CD14-positive monocyte (primary cell): ENCODE data around the gene SLC38A2. TPM values are rescaled to one million over a fixed set of nuclear protein-coding genes. Genes with fewer than 3 reads are reported as not detected.

Experiments
- DNase-seq, 3 donors: peaks; one replicate each; pipeline ENCODE4 v3.0.0-alpha.2; 2011 to 2022
- H2AFZ ChIP-seq: 2 replicates; pipeline ENCODE4 v1.6.0; 2012; ENCODE audit warnings: mild to moderate bottlenecking, low read depth, low read length, inconsistent platforms; ENCODE audit not compliant: insufficient read depth, poor library complexity, severe bottlenecking
- H3K27ac ChIP-seq, 2 donors: 1 replicate in 1 of 2; 2 replicates in 1 of 2; pipeline ENCODE4 v1.5.1; 2012 to 2013; ENCODE audit warnings: low read length in 2 of 2, control low read depth in 1 of 2, inconsistent platforms in 1 of 2, low read depth in 1 of 2, mild to moderate bottlenecking in 1 of 2
- H3K27me3 ChIP-seq, 2 donors: one replicate each; pipeline versions ENCODE4 v1.6.0 to v1.6.1; 2011 to 2013; ENCODE audit warnings: low read length in 2 of 2; ENCODE audit not compliant: control insufficient read depth in 2 of 2, insufficient read depth in 2 of 2
- H3K36me3 ChIP-seq, 2 donors: replicated peaks in 1 of 2; 1 replicate in 1 of 2; 2 replicates in 1 of 2; pipeline versions ENCODE4 v1.5.1 to v1.6.1; 2012 to 2013; ENCODE audit warnings: low read length in 2 of 2, control low read depth in 1 of 2, inconsistent platforms in 1 of 2, mild to moderate bottlenecking in 1 of 2; ENCODE audit not compliant: insufficient read depth in 2 of 2, control insufficient read depth in 1 of 2
- H3K4me1 ChIP-seq, 2 donors: 1 replicate in 1 of 2; 2 replicates in 1 of 2; pipeline versions ENCODE4 v1.5.1 to v1.6.1; 2012 to 2013; ENCODE audit warnings: low read length in 2 of 2, control low read depth in 1 of 2, inconsistent platforms in 1 of 2, mild to moderate bottlenecking in 1 of 2, moderate library complexity in 1 of 2; ENCODE audit not compliant: insufficient read depth in 2 of 2, control insufficient read depth in 1 of 2
- H3K4me2 ChIP-seq: replicated peaks from 2 replicates; pipeline ENCODE3; 2012; ENCODE audit warnings: low read length, moderate library complexity, mild to moderate bottlenecking; ENCODE audit not compliant: poor library complexity, severe bottlenecking; ENCODE audit errors: extremely low read depth
- H3K4me3 ChIP-seq, 3 experiments: fragments of 200-600 bp in 1 of 3; sonication (generic) in 1 of 3; replicated peaks in 1 of 3; 1 replicate in 2 of 3; 2 replicates in 1 of 3; pipeline ENCODE4 v1.5.1; 2011 to 2013; ENCODE audit warnings: low read length in 3 of 3, mild to moderate bottlenecking in 3 of 3, control low read depth in 2 of 3, low read depth in 2 of 3, inconsistent platforms in 1 of 3, moderate library complexity in 1 of 3
- H3K79me2 ChIP-seq: 2 replicates; pipeline ENCODE4 v1.6.0; 2012; ENCODE audit warnings: mild to moderate bottlenecking, control low read depth, inconsistent platforms, low read length, moderate library complexity; ENCODE audit not compliant: insufficient read depth
- H3K9ac ChIP-seq: 2 replicates; pipeline ENCODE4 v1.6.0; 2017; ENCODE audit warnings: low read length, mild to moderate bottlenecking; ENCODE audit not compliant: insufficient read depth, poor library complexity, severe bottlenecking
- H3K9me3 ChIP-seq, 2 donors: replicated peaks in 1 of 2; 1 replicate in 1 of 2; 2 replicates in 1 of 2; pipeline versions ENCODE4 v1.5.1 to v1.6.1; 2012 to 2013; ENCODE audit warnings: low read length in 2 of 2, control low read depth in 1 of 2; ENCODE audit not compliant: control insufficient read depth in 1 of 2, insufficient read depth in 1 of 2
- H4K20me1 ChIP-seq: 2 replicates; pipeline ENCODE4 v1.6.0; 2012; ENCODE audit warnings: mild to moderate bottlenecking, low read length, control low read depth, moderate library complexity; ENCODE audit not compliant: insufficient read depth
- H3K27ac Mint-ChIP-seq, 7 donors: one replicate each; pipeline ENCODE4 v1.8.0; 2020; ENCODE audit warnings: mild to moderate bottlenecking in 7 of 7, mixed read lengths in 7 of 7, moderate library complexity in 6 of 7, inconsistent platforms in 2 of 7
- H3K27me3 Mint-ChIP-seq, 3 donors: one replicate each; pipeline ENCODE4 v1.8.0; 2021 to 2022; ENCODE audit warnings: low read depth in 3 of 3, mild to moderate bottlenecking in 3 of 3, mixed read lengths in 3 of 3, moderate library complexity in 3 of 3, inconsistent platforms in 1 of 3
- H3K36me3 Mint-ChIP-seq, 2 donors: one replicate each; pipeline ENCODE4 v1.8.0; 2020; ENCODE audit warnings: mixed read lengths in 2 of 2, inconsistent platforms in 1 of 2, mild to moderate bottlenecking in 1 of 2
- H3K4me1 Mint-ChIP-seq: one replicate; pipeline ENCODE4 v1.8.0; 2020; ENCODE audit warnings: mild to moderate bottlenecking, mixed read lengths
- H3K4me3 Mint-ChIP-seq, 2 donors: one replicate each; pipeline ENCODE4 v1.8.0; 2020; ENCODE audit warnings: mild to moderate bottlenecking in 2 of 2, mixed read lengths in 2 of 2, moderate library complexity in 1 of 2
- H3K9me3 Mint-ChIP-seq, 7 donors: one replicate each; pipeline ENCODE4 v1.8.0; 2020 to 2022; ENCODE audit warnings: mixed read lengths in 7 of 7, mild to moderate bottlenecking in 6 of 7, moderate library complexity in 6 of 7, inconsistent platforms in 2 of 7
- WGBS: methylation state at CpG from one replicate; pipeline ENCODE4 v1.1.5; 2013; ENCODE audit warnings: missing lambda C conversion rate; ENCODE audit not compliant: insufficient coverage; 5-methylcytosine and 5-hydroxymethylcytosine counted together
- intact Hi-C, 2 donors: fragments of 100-400 bp; cut with micrococcal nuclease; formaldehyde crosslinking; loops; one replicate each; pipeline versions ENCODE4 v1.15.0 to v1.15.1; 2023
- polyA plus RNA-seq, 3 donors: library from polyadenylated mRNA; depleted of rRNA in 1 of 3; unstranded in 2 of 3; stranded (reverse) in 1 of 3; fragments of 300-500 nt in 2 of 3; fragments of >200 nt in 1 of 3; fragmentation: Illumina TruSeq in 2 of 3; gene quantifications; 1 replicate in 2 of 3; 2 replicates in 1 of 3; pipeline ENCODE4 v1.2.3, GENCODE V29; 2012 to 2021
- TF ChIP-seq, protein P1 (sequence below): fragments of 200-600 bp; IDR thresholded peaks from one replicate; pipeline ENCODE4 v1.8.0; 2022; ENCODE audit warnings: antibody characterized with exemption, mild to moderate bottlenecking

SLC38A2 gene
- polyA plus RNA-seq, 3 donors = 33.8 to 116 (median 48.7) TPM

DNA sequence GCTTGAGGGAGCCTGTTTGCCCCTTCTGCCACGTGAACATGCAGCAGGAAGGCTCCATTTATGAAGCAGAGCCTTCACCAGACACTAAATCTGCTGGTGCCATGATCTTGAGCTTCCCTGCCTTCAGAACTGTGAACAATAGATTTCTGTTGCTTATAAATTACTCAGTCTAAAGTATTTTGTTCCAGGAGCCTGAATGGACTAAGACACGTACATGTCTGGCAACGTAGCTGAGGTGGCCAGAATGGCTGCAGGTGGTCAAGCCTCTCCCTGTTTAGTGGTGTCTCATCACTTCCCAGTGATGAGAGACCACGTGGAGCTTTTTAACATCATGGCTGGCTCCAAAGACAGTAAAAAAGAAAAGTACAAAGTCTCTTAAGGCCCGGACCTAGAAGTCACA is 32.2 kb upstream of the SLC38A2 start:
- Histone ChIP-seq H3K36me3 (no peaks in the 10 kb centered on the region), H3K9me3 (no peaks in the 10 kb centered on the region), H2AFZ (no peak overlapping the region), H3K4me2 (no peak overlapping the region), H3K79me2 (no peaks in the 10 kb centered on the region), H3K4me3 (no peak overlapping the region), H4K20me1 (no peaks in the 10 kb centered on the region), H3K4me1 (peaks cover 0 to 7% of the 10 kb centered on the region in 2 donors), H3K9ac (no peak overlapping the region), H3K27ac (no peak overlapping the region), H3K27me3 (no peaks in the 10 kb centered on the region)
- no peaks in the 10 kb centered on the region for H3K27me3 Mint-ChIP-seq
- TF ChIP-seq, protein P1, sequence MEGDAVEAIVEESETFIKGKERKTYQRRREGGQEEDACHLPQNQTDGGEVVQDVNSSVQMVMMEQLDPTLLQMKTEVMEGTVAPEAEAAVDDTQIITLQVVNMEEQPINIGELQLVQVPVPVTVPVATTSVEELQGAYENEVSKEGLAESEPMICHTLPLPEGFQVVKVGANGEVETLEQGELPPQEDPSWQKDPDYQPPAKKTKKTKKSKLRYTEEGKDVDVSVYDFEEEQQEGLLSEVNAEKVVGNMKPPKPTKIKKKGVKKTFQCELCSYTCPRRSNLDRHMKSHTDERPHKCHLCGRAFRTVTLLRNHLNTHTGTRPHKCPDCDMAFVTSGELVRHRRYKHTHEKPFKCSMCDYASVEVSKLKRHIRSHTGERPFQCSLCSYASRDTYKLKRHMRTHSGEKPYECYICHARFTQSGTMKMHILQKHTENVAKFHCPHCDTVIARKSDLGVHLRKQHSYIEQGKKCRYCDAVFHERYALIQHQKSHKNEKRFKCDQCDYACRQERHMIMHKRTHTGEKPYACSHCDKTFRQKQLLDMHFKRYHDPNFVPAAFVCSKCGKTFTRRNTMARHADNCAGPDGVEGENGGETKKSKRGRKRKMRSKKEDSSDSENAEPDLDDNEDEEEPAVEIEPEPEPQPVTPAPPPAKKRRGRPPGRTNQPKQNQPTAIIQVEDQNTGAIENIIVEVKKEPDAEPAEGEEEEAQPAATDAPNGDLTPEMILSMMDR = no peak
- H3K36me3 Mint-ChIP-seq = no peaks in the 10 kb centered on the region
- no peak overlapping the region for H3K4me3 Mint-ChIP-seq
- 82% methylated on average over 4 of the region's 5 CpGs for WGBS
- H3K27ac Mint-ChIP-seq = no peak overlapping the region
- peaks cover 0 to 2% (median 0%) of the 10 kb centered on the region in 7 donors for H3K9me3 Mint-ChIP-seq
- intact Hi-C loops = no loop called here
- peaks cover 11% of the 10 kb centered on the region for H3K4me1 Mint-ChIP-seq
- no peak for DNase-seq

DNA sequence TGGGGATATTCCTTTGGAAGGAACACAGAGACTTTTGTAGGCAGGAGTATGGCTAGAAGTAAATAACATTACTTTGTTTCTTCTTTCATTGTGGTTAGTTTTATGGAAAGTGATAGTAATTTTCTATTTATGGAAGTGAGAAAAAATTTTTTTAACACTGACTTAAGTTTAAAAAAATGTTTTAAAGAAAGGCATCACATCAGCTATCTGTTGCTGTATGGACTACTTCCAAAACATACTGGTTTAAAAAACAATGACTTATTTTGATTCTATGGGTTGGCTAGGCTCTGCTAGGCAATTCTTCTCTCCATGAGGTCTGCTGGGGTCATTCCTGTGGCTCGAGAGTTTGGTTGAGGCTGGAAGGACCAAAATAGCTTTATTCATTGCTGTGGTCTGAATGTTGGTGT is 31.7 kb upstream of the SLC38A2 start:
- Mint-ChIP-seq H3K4me1 (peaks cover 11% of the 10 kb centered on the region), H3K9me3 (peaks cover 0 to 4% (median 0%) of the 10 kb centered on the region in 7 donors)

More for the DNA sequence above, 31.7 kb upstream of the SLC38A2 start:
- H3K9me3 ChIP-seq = no peaks in the 10 kb centered on the region
- no peaks in the 10 kb centered on the region for H3K36me3 ChIP-seq
- no peak overlapping the region for H3K27ac ChIP-seq
- intact Hi-C loops = no loop called here
- no peaks in the 10 kb centered on the region for H3K36me3 Mint-ChIP-seq
- no peak overlapping the region for H3K9ac ChIP-seq
- no peak for DNase-seq
- no peak overlapping the region for H3K4me3 ChIP-seq
- no peak overlapping the region for H3K4me3 Mint-ChIP-seq
- no peaks in the 10 kb centered on the region for H3K27me3 ChIP-seq
- H4K20me1 ChIP-seq = no peaks in the 10 kb centered on the region
- TF ChIP-seq, protein P1 = no peak
- H3K4me1 ChIP-seq = peaks cover 0 to 7% of the 10 kb centered on the region in 2 donors
- no peak overlapping the region for H2AFZ ChIP-seq
- H3K27ac Mint-ChIP-seq = no peak overlapping the region
- no peak overlapping the region for H3K4me2 ChIP-seq
- WGBS = 29% methylated on average over 1 of the region's 1 CpG
- H3K79me2 ChIP-seq = no peaks in the 10 kb centered on the region
- no peaks in the 10 kb centered on the region for H3K27me3 Mint-ChIP-seq
